Activated T-cell treated with anti-CD3 and anti-CD28 coated beads for 1 hour (primary cell): ENCODE measurements around the gene SUGP1.

Experiments used
- DNase-seq: peaks from one replicate; pipeline ENCODE4 v3.0.0-alpha.2; 2020; ENCODE audit warnings: low read depth

The SUGP1 gene

DNA sequence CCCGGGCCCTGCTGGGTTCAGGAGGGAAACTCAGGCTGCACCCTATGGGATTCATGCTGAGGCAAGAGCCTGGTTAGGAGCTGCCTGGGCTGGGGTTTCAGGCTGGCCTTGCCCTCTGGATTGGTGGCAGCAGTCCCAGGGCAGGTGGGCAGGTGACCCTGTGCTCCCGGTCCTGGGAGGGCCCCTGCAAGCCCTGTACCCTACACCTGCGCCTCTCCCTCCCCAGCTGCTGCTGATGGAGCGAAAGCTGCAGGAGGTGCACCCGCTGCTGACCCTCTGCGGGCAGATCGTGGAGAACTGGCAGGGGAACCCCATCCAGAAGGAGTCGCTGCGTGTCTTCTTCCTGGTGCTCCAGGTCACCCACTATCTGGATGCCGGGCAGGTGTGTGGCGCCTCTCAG lies 20.7 kb upstream of the SUGP1 start:
- DNase-seq = no peak

- no peak for DNase-seq
These were observed 17.8 kb upstream of the SUGP1 start for GRCh38 chr19:19338082-19338481.

GRCh38 chr19:19337120-19337519 lies 16.8 kb upstream of the SUGP1 start:
- DNase-seq = no peak

DNA sequence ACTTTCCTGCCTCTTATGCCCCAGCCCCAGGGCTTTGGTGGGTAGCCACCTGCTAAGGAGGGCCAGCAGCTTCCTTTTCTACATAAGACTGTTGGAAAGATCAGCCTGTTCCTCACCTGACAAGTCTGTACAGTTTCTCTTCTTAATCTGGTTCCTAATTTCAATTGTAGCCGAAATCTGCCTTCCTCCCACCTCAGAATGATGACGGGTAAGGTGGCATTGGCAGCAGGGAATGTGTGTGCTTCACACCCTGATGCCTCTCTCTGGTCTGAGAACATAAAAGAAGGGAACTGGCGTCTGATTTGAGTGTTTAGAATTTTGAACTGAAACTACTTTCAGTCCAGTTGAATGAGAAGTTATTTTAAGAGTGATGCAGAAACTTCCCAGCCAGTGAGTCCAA lies 16.3 kb upstream of the SUGP1 start:
- no peak for DNase-seq

DNA sequence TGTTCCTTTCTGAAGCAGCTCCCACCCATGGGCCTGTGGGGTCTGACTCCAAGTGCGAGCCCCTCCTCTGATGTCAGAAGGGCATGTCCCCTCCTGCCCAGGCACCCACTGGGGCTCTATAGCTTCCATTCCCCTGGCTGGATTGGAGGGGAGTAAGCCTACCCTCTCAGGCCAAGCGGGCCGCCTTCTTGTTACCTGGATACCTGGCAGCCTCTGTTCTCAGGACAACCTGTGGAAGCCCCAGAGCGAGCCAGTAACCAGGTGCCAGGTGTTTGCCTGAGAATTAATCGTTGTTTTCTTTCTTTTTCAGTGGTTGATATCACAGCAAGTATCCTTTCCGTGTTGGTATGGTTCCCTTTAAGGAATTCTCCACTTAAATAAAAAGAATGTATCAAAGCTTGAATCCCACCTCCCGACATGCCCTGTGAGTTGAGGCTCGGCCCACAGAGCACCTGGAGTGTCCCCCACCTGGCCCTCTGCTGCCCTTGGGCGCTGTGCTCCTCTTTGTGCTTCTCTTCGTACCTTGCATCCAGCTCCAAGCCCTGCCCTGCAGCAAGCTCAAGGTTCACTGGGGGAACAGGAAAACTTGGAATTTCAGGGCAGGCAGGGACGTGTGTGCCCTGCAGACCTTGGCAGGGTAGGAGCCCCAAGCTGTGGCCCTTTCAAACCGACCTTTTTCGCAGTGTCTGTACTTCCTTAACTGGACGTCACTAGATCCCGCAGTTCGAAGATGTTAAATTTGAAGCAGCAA lies 15.3 kb upstream of the SUGP1 start:
- DNase-seq = no peak

GRCh38 chr19:19334989-19335344 lies 14.7 kb upstream of the SUGP1 start:
- DNase-seq = no peak

- no peak for DNase-seq
These were observed 14.0 kb upstream of the SUGP1 start for GRCh38 chr19:19334063-19334988.

- no peak for DNase-seq
These were observed 8.8 kb upstream of the SUGP1 start for GRCh38 chr19:19329126-19329525.

- DNase-seq = no peak
These were observed 7.4 kb upstream of the SUGP1 start for GRCh38 chr19:19327672-19328071.

DNA sequence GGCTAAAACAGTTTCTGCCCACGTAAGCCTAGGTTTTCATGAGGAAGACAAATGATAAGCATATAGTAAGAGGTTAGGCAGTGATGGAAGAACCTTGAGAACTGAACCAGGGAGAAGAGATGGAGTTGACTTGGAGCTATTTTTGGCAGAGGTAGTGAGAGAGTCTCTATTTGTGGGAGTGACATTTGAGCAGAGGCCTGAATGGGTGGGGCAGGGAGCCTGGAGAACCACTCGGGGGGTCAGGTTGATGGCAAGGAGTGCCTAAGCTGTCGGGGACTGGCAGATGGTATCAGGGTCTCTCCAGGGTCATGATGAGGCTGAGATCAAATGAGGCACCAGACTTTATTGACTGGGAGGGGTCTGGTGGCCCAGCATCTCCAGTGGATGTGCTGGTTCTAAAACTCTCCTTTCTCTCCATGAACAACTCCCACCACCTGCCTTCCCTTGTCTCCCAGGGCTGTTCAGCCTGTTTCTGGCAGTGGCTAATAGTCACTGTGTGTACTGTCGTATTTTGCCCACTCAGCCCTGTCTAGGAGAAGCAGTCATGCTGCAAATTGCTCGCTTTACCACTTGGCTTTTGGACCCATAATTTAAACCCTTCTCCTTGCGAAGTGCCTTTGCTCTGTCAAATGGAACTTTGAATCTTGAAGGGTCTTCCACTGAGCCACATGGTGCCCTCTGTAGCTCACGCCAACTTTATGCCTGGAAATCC lies 3.9 kb upstream of the SUGP1 start:
- no peak for DNase-seq

DNA sequence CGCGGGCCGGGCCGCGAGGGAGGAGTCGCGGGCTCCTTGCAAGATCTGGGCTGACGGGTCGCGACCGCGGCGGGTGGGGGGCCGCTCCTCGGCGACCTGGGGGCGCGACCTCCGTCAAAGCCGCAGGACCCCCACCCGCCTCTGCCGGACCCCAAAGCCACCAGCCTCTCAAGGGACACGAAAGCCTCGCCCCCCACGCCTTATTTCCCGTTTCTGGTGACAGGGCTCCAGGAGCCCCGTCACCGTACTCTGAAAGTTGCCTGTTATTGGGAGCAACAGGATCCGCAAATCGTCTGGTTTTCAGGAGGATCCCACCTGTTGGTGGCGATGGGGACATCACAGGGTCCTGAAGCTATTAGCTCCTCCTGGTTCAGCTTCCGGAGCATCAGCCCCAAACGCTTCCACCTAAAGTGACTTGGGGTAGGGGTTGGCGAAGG lies 850 bp upstream of the SUGP1 start:
- no peak for DNase-seq

GRCh38 chr19:19319732-19320360 lies 463 bp downstream of the SUGP1 start:
- no peak for DNase-seq

GRCh38 chr19:19316082-19316481 lies 4.2 kb downstream of the SUGP1 start:
- DNase-seq = no peak

DNA sequence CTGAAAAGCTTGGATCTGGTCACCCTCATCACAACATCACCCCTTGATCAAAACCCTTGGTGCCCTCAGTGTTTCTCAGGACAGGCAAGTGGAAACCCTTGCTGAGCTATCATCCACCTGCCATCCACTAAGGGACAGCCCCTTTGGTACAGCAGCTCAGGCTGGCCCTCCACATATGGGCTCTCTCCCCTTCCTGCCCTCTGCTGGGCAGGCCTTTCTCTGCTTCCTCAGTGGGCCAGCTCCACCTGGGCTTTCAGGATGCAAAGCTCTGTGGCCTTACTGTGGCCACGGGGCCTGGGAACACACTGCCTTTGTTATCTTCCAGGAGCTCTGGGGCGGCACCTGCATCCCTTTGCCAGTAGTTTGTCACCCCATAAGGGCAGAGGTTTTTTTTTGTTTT lies 4.9 kb downstream of the SUGP1 start:
- no peak for DNase-seq

GRCh38 chr19:19308373-19308772 lies 11.9 kb downstream of the SUGP1 start:
- DNase-seq = no peak

GRCh38 chr19:19306191-19306590 lies 14.1 kb downstream of the SUGP1 start:
- DNase-seq = no peak

DNA sequence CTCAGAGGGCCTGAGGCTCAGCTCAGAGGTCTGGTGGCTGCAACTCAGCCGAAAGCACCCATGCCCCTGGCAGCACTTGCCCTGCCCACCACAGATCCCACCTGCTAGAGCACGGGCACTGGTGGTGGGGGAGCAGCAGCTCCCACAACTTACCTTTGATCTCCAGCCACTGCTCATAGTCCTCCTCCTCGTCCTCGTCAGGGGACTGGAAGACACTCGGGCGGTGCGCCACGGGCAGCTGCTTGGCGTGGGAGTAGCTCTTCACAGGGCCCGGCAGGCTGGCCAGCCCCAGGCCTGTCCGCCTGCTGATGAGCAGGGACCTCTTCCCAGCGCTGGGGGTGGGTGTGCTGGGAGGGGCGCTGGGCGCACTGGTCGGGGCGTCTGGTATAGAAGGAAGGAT lies 14.6 kb downstream of the SUGP1 start:
- no peak for DNase-seq

GRCh38 chr19:19305066-19305465 lies 15.2 kb downstream of the SUGP1 start:
- DNase-seq = no peak

GRCh38 chr19:19304186-19304965 lies 15.9 kb downstream of the SUGP1 start:
- DNase-seq = no peak

DNA sequence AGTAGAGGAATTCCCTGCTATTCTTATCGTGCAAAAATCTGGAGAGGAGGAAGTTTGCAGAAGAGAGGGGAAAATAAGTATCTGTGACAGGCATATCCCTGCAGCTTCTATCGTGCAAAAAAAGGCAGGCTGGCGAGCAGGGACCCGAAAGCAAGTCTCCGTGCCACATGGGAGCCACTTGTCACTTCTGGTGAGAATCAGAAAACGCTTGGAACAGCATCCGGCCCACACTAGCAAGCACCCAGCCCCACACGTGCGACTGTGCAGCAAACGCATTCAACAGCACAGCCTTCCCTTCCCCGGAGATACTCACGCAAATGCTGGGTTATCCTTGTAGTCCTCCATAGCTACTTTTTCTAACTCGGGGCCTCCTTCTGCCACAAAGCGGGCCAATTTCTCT lies 16.9 kb downstream of the SUGP1 start:
- DNase-seq = no peak

GRCh38 chr19:19300613-19301012 lies 19.7 kb downstream of the SUGP1 start:
- no peak for DNase-seq
